A549 (cell line): Measurements from ENCODE around the gene TM4SF18. TPM values are rescaled to one million over a fixed set of nuclear protein-coding genes. Genes with fewer than 3 reads are reported as not detected.

Experiments
- ATAC-seq, 2 experiments: fragments of 200-7000 bp in 1 of 2; fragments of >200 bp in 1 of 2; cut with Nextera tagmentation in 1 of 2; cut with Tn5 transposase in 1 of 2; 3 replicates each; pipeline versions ENCODE4 v1.8.0 to v1.9.1; 2018 to 2020; ENCODE audit warnings: mild to moderate bottlenecking in 1 of 2, moderate library complexity in 1 of 2
- CTCF ChIA-PET: fragments of 300-600 bp; sonication (Branson Sonifier 250); formaldehyde crosslinking; extraction: SDS; loops from one replicate; lab custom pipeline; 2021; ENCODE audit warnings: antibody characterized with exemption, inconsistent platforms; lab: Yijun Ruan, JAX
- POLR2A ChIA-PET: fragments of 350-600 bp; formaldehyde crosslinking; extraction: SDS; loops from one replicate; lab custom pipeline; 2021; ENCODE audit warnings: antibody characterized with exemption, inconsistent platforms; lab: Yijun Ruan, JAX
- DNase-seq, 2 experiments: peaks; one replicate each; pipeline versions ENCODE4 v3.0.0 to v3.0.0-alpha.2; 2011 to 2016; ENCODE audit warnings: low read depth in 1 of 2, low spot score in 1 of 2
- FAIRE-seq: peaks from 2 replicates; lab custom pipeline; 2011; peaks lifted over from hg19 to GRCh38; lab: Jason Lieb, UNC
- H3K27ac ChIP-seq, 2 experiments: fragments of >200 bp; sonication (Bioruptor Twin); formaldehyde crosslinking; 3 replicates each; pipeline ENCODE4 v1.5.1; 2016 to 2017
- H3K4me1 ChIP-seq: fragments of >200 bp; sonication (Bioruptor Twin); formaldehyde crosslinking; 3 replicates; pipeline ENCODE4 v1.6.1; 2016
- H3K4me2 ChIP-seq: fragments of >200 bp; sonication (Bioruptor Twin); formaldehyde crosslinking; 3 replicates; pipeline ENCODE4 v1.6.1; 2016
- H3K4me3 ChIP-seq: fragments of >200 bp; sonication (Bioruptor Twin); formaldehyde crosslinking; 3 replicates; pipeline ENCODE4 v1.5.1; 2016
- H3K9me3 ChIP-seq: fragments of >200 bp; sonication (Bioruptor Twin); formaldehyde crosslinking; 3 replicates; pipeline ENCODE4 v1.6.1; 2016
- CBX8 ChIP-seq: fragments of 200-600 bp; sonication (generic); IDR thresholded peaks from 2 replicates; pipeline ENCODE4 v1.6.1; 2016
- CEBPB ChIP-seq, 2 experiments: fragments of >200 bp in 1 of 2; sonication (Bioruptor Twin) in 1 of 2; formaldehyde crosslinking in 1 of 2; IDR thresholded peaks; 2 replicates each; pipeline ENCODE4 v1.6.1; 2012 to 2016
- CHD4 ChIP-seq: fragments of 200-600 bp; sonication (generic); IDR thresholded peaks from 2 replicates; pipeline ENCODE4 v1.6.1; 2016; ENCODE audit warnings: antibody characterized with exemption, mild to moderate bottlenecking, borderline replicate concordance
- CTCF ChIP-seq: fragments of >200 bp; sonication (Bioruptor Twin); formaldehyde crosslinking; IDR thresholded peaks from 3 replicates; pipeline ENCODE4 v1.5.1; 2016
- ELK1 ChIP-seq: fragments of 150-350 bp; IDR thresholded peaks from 2 replicates; pipeline ENCODE4 v1.6.1; 2014; ENCODE audit warnings: low read depth, mild to moderate bottlenecking, low read length
- EP300 ChIP-seq, 2 experiments: fragments of >200 bp; sonication (Bioruptor Twin); formaldehyde crosslinking; IDR thresholded peaks; 2 replicates in 1 of 2; 3 replicates in 1 of 2; pipeline ENCODE4 v1.6.1; 2016 to 2017
- FOSB ChIP-seq: fragments of 250-450 bp; sonication (Bioruptor Pico); IDR thresholded peaks from 2 replicates; pipeline ENCODE4 v1.5.0; 2020; ENCODE audit warnings: mild to moderate bottlenecking, moderate library complexity
- FOSL2 ChIP-seq, 2 experiments: fragments of 450-650 bp in 1 of 2; fragments of >200 bp in 1 of 2; sonication (Bioruptor Twin) in 1 of 2; formaldehyde crosslinking; IDR thresholded peaks; 2 replicates each; pipeline versions ENCODE4 v1.5.0 to v1.6.1; 2016 to 2020; ENCODE audit warnings: mild to moderate bottlenecking in 1 of 2, moderate library complexity in 1 of 2
- FOXS1 ChIP-seq: fragments of 250-450 bp; sonication (Bioruptor Pico); IDR thresholded peaks from 2 replicates; pipeline ENCODE4 v1.5.0; 2020; ENCODE audit warnings: mild to moderate bottlenecking, moderate library complexity
- GATA3 ChIP-seq: IDR thresholded peaks from 2 replicates; pipeline ENCODE4 v1.6.1; 2012; ENCODE audit warnings: borderline replicate concordance
- HDAC2 ChIP-seq: fragments of 200-600 bp; sonication (generic); IDR thresholded peaks from 2 replicates; pipeline ENCODE4 v1.6.1; 2016
- HEYL ChIP-seq: fragments of 250-450 bp; sonication (Bioruptor Pico); IDR thresholded peaks from 2 replicates; pipeline ENCODE4 v1.8.0; 2021; ENCODE audit warnings: mild to moderate bottlenecking, moderate library complexity
- HOXA7 ChIP-seq: fragments of 250-450 bp; sonication (Bioruptor Pico); IDR thresholded peaks from 2 replicates; pipeline ENCODE4 v1.5.0; 2020; ENCODE audit warnings: mild to moderate bottlenecking, moderate library complexity
- HOXB13 ChIP-seq: fragments of 250-450 bp; sonication (Bioruptor Pico); IDR thresholded peaks from 2 replicates; pipeline ENCODE4 v1.5.0; 2020; ENCODE audit warnings: low read depth, mild to moderate bottlenecking, moderate library complexity
- HOXB5 ChIP-seq: fragments of 250-450 bp; sonication (Bioruptor Pico); IDR thresholded peaks from 2 replicates; pipeline ENCODE4 v1.5.0; 2020; ENCODE audit warnings: mild to moderate bottlenecking, moderate library complexity
- JUNB ChIP-seq: fragments of >200 bp; sonication (Bioruptor Twin); formaldehyde crosslinking; IDR thresholded peaks from 2 replicates; pipeline ENCODE4 v1.6.1; 2016
- KDM1A ChIP-seq: fragments of 200-600 bp; sonication (generic); IDR thresholded peaks from 2 replicates; pipeline ENCODE4 v1.6.1; 2016; ENCODE audit warnings: low read depth, mild to moderate bottlenecking
- MAFK ChIP-seq: fragments of 450-650 bp; IDR thresholded peaks from 2 replicates; pipeline ENCODE4 v1.6.1; 2014; ENCODE audit not compliant: partially characterized antibody
- MAZ ChIP-seq: fragments of 150-350 bp; IDR thresholded peaks from 2 replicates; pipeline ENCODE4 v1.6.1; 2014; ENCODE audit warnings: antibody characterized with exemption, low read depth, low read length, borderline replicate concordance
- MYC ChIP-seq: IDR thresholded peaks from 2 replicates; pipeline ENCODE4 v1.6.1; 2012; ENCODE audit warnings: mild to moderate bottlenecking, inconsistent platforms, low read length, improper control_type of control experiment, borderline replicate concordance
- NPAS2 ChIP-seq: fragments of 250-450 bp; sonication (Bioruptor Pico); IDR thresholded peaks from 2 replicates; pipeline ENCODE4 v1.8.0; 2022; ENCODE audit warnings: mild to moderate bottlenecking, moderate library complexity, borderline replicate concordance
- NR3C1 ChIP-seq: fragments of >200 bp; sonication (Bioruptor Twin); formaldehyde crosslinking; IDR thresholded peaks from 3 replicates; pipeline ENCODE4 v1.6.1; 2017
- PHF8 ChIP-seq: fragments of 200-600 bp; sonication (generic); IDR thresholded peaks from 2 replicates; pipeline ENCODE4 v1.6.1; 2016; ENCODE audit warnings: low read depth, mild to moderate bottlenecking, antibody characterized with exemption, moderate library complexity, borderline replicate concordance
- POLR2A ChIP-seq: IDR thresholded peaks from 2 replicates; pipeline ENCODE4 v1.6.1; 2012; ENCODE audit warnings: mild to moderate bottlenecking, low read length
- RAD21 ChIP-seq, 2 experiments: fragments of >200 bp in 1 of 2; sonication (Bioruptor Twin) in 1 of 2; formaldehyde crosslinking in 1 of 2; IDR thresholded peaks in 1 of 2; conservative IDR thresholded peaks in 1 of 2; 2 replicates in 1 of 2; 3 replicates in 1 of 2; pipeline ENCODE4 v1.6.1; 2012 to 2018; ENCODE audit warnings: inconsistent platforms in 1 of 2
- RARB ChIP-seq: fragments of 250-450 bp; sonication (Bioruptor Pico); IDR thresholded peaks from 2 replicates; pipeline ENCODE4 v1.8.0; 2021; ENCODE audit warnings: mild to moderate bottlenecking, moderate library complexity
- SMC3 ChIP-seq: fragments of >200 bp; sonication (Bioruptor Twin); formaldehyde crosslinking; IDR thresholded peaks from 3 replicates; pipeline ENCODE4 v1.6.1; 2018; ENCODE audit warnings: inconsistent platforms
- TP53 ChIP-seq: fragments of 250-450 bp; sonication (Bioruptor Pico); IDR thresholded peaks from 2 replicates; pipeline ENCODE4 v1.5.0; 2021; ENCODE audit warnings: mild to moderate bottlenecking, moderate library complexity
- USF2 ChIP-seq: fragments of 450-650 bp; IDR thresholded peaks from 2 replicates; pipeline ENCODE4 v1.6.1; 2014; ENCODE audit warnings: antibody characterized with exemption
- ZC3H11A ChIP-seq: fragments of 450-650 bp; IDR thresholded peaks from 2 replicates; pipeline ENCODE4 v1.6.1; 2014; ENCODE audit warnings: antibody characterized with exemption, mild to moderate bottlenecking
- ZNF302 ChIP-seq: fragments of 250-450 bp; sonication (Bioruptor Pico); IDR thresholded peaks from 2 replicates; pipeline ENCODE4 v1.9.0; 2021; ENCODE audit warnings: inconsistent platforms, mild to moderate bottlenecking, moderate library complexity
- ZSCAN20 ChIP-seq: fragments of 250-450 bp; sonication (Bioruptor Pico); IDR thresholded peaks from 2 replicates; pipeline ENCODE4 v1.8.0; 2022; ENCODE audit warnings: mild to moderate bottlenecking, moderate library complexity
- WGBS: methylation state at CpG from one replicate; pipeline ENCODE4 v1.1.6; 2017; ENCODE audit errors: missing lambda C conversion rate; 5-methylcytosine and 5-hydroxymethylcytosine counted together
- polyA plus RNA-seq, 4 experiments: library from polyadenylated mRNA; depleted of rRNA in 3 of 4; stranded (reverse); fragments of >200 nt; fragmentation: RNase III in 1 of 4; extraction: RNeasy Plus Mini Kit Qiagen cat#74134 plus additional on column Dnase treatment in 1 of 4; gene quantifications; 2 replicates in 3 of 4; 3 replicates in 1 of 4; pipeline ENCODE4 v1.2.3, GENCODE V29; 2011 to 2017

Gene TM4SF18
- polyA plus RNA-seq, 2 of the 4 experiments (the other 2 are of a cell fraction): 51.3 to 99.8 TPM

- no peak overlapping the region for H3K4me3 ChIP-seq
- TF ChIP-seq HEYL (CRISPR knock-in tag) (no peak), KDM1A (no peak), NR3C1 (no peak), GATA3 (no peak), MYC (no peak), HOXA7 (no peak), JUNB (no peak), USF2 (no peak), HOXB13 (CRISPR knock-in tag) (no peak), SMC3 (no peak), ZSCAN20 (CRISPR knock-in tag) (no peak)
Observed at GRCh38 chr3:149324332-149324731, 9.1 kb downstream of the TM4SF18 start.

GRCh38 chr3:149321640-149322039 lies 11.8 kb downstream of the TM4SF18 start:
- TF ChIP-seq SMC3 (no peak), POLR2A (no peak), HOXB13 (CRISPR knock-in tag) (no peak), NR3C1 (no peak), MAFK (no peak), HDAC2 (no peak), ELK1 (no peak), JUNB (no peak), TP53 (CRISPR knock-in tag) (no peak), EP300 (IDR thresholded peaks at IDR 0.05) (no peak), FOXS1 (no peak), ZNF302 (CRISPR knock-in tag) (no peak), CEBPB (IDR thresholded peaks at IDR 0.05) (no peak), CHD4 (no peak)
- Histone ChIP-seq H3K4me2 (no peak overlapping the region), H3K9me3 (no peaks in the 10 kb centered on the region), H3K4me3 (no peak overlapping the region), H3K4me1 (peaks cover 4% of the 10 kb centered on the region), H3K27ac (no peak overlapping the region)
- POLR2A ChIA-PET: no interaction called here
- no peak for ATAC-seq
- CTCF ChIA-PET: interaction anchor here (1.3 kb wide), 1 partner anchor 12 kb away, joined by 6 read pairs; the partner anchor contains the start of gene TM4SF18
- FAIRE-seq: peak; percentile 32
- DNase-seq: no peak
- WGBS: 92% methylated on average over 2 of the region's 2 CpGs

More at GRCh38 chr3:149324332-149324731, 9.1 kb downstream of the TM4SF18 start:
- H3K9me3 ChIP-seq: no peaks in the 10 kb centered on the region
- ATAC-seq (no peak), FAIRE-seq (no peak), DNase-seq (no peak)
- H3K4me1 ChIP-seq: peaks cover 20% of the 10 kb centered on the region
- ChIA-PET CTCF (interaction anchor here (1.0 to 2.2 kb wide), 6 partner anchors 9 to 155 kb away, joined by 3 to 22 read pairs (median 4); partner anchors contain the start of gene TM4SF18), POLR2A (interaction anchor here (1.3 kb wide), 1 partner anchor 9 kb away, joined by 3 read pairs; no protein-coding TSS in a partner anchor)
- no peak overlapping the region for H3K4me2 ChIP-seq
- no peak overlapping the region for H3K27ac ChIP-seq

GRCh38 chr3:149321136-149321535 lies 12.3 kb downstream of the TM4SF18 start:
- TF ChIP-seq HOXB5 (CRISPR knock-in tag) (no peak), NPAS2 (CRISPR knock-in tag) (no peak), MAZ (no peak), FOSL2 (IDR thresholded peaks at IDR 0.05) (no peak), FOSL2 (CRISPR knock-in tag; IDR thresholded peaks at IDR 0.05) (no peak), CTCF (no peak), CBX8 (no peak), ZNF302 (CRISPR knock-in tag) (no peak), RAD21 (conservative IDR thresholded peaks at IDR 0.05 in 1 of 2, IDR thresholded peaks at IDR 0.05 in 1 of 2) (no peak), CHD4 (no peak), HDAC2 (no peak), FOSB (CRISPR knock-in tag) (no peak), PHF8 (no peak), RARB (CRISPR knock-in tag) (no peak), ZC3H11A (no peak)
- H3K4me2 ChIP-seq: no peak overlapping the region
- ChIA-PET CTCF (no interaction called here), POLR2A (no interaction called here)
- H3K4me1 ChIP-seq: peaks cover 9% of the 10 kb centered on the region
- H3K9me3 ChIP-seq: no peaks in the 10 kb centered on the region
- ATAC-seq: no peak
- H3K27ac ChIP-seq: no peak overlapping the region
- no peak for FAIRE-seq
- DNase-seq: no peak
- no peak overlapping the region for H3K4me3 ChIP-seq
